IPS-15b (cell line): ENCODE data around the gene MIPEP.

Source experiments
- H3K27me3 ChIP-seq: one replicate; pipeline ENCODE4 v1.6.1; 2013; ENCODE audit warnings: low read length; ENCODE audit not compliant: control insufficient read depth, insufficient read depth
- H3K36me3 ChIP-seq: one replicate; pipeline ENCODE4 v1.6.1; 2013; ENCODE audit warnings: low read length; ENCODE audit not compliant: control insufficient read depth, insufficient read depth
- H3K4me1 ChIP-seq: one replicate; pipeline ENCODE4 v1.6.1; 2013; ENCODE audit warnings: mild to moderate bottlenecking, low read length; ENCODE audit not compliant: control insufficient read depth, insufficient read depth
- H3K4me3 ChIP-seq: one replicate; pipeline ENCODE4 v1.5.1; 2013; ENCODE audit warnings: low read depth, low read length
- H3K9ac ChIP-seq: one replicate; pipeline ENCODE4 v1.6.1; 2013; ENCODE audit warnings: low read depth, mild to moderate bottlenecking, low read length
- H3K9me3 ChIP-seq: one replicate; pipeline ENCODE4 v1.6.1; 2013; ENCODE audit warnings: mild to moderate bottlenecking, low read length; ENCODE audit not compliant: control insufficient read depth, insufficient read depth

MIPEP gene

DNA sequence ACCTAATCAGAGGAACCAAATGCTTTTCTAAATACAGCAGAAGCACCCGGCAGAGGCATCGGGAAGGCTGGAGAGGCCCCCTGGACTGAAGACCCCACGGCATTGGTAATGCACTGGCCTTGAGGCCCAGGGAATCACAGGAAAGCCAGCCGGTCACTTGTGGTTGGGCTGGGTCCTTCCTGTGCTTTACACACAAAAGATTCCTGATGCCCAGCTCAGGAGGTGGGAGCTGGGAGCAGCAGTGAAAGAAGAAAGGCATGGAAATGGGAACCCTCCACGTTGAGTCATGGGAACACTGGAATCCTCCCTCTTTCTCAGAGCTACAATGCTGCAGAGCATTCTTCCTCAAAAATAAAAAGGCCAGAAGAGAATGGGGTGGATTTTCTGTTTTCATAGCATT, 192.6 kb downstream of the MIPEP start:
- Histone ChIP-seq H3K36me3 (no peaks in the 10 kb centered on the region), H3K9me3 (no peaks in the 10 kb centered on the region), H3K9ac (no peak overlapping the region), H3K27me3 (no peaks in the 10 kb centered on the region), H3K4me1 (peaks cover 10% of the 10 kb centered on the region), H3K4me3 (peak overlapping the region; percentile 18)

GRCh38 chr13:23695711-23696464, 193.3 kb downstream of the MIPEP start:
- Histone ChIP-seq H3K4me3 (peak overlapping the region; percentile 18), H3K9me3 (no peaks in the 10 kb centered on the region), H3K36me3 (no peaks in the 10 kb centered on the region), H3K9ac (no peak overlapping the region), H3K27me3 (no peaks in the 10 kb centered on the region), H3K4me1 (peaks cover 10% of the 10 kb centered on the region)

DNA sequence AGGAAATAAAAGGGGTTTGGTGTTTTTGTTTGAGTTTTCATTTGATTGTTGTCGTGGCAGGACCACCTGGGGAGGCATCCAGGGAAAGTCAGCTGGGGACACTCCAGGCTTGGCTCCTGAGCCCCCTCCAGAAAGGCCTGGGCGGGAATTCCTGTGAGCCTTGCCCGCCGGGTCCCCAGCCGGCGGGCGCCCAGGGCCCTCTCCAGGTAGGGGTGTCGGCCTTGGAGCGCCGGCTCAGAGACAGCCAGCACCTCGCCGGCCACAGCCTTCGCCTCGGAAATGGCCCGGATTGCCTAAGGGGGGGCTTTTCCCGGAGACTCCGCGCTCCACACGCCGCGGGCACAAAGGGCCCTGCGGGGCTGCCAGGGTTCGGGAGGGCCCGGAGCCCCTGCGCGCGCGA, 194.0 kb downstream of the MIPEP start:
- Histone ChIP-seq H3K4me3 (no peak overlapping the region), H3K9ac (no peak overlapping the region), H3K9me3 (no peaks in the 10 kb centered on the region), H3K27me3 (no peaks in the 10 kb centered on the region), H3K36me3 (no peaks in the 10 kb centered on the region), H3K4me1 (peaks cover 10% of the 10 kb centered on the region)

- no peaks in the 10 kb centered on the region for H3K36me3 ChIP-seq
- no peaks in the 10 kb centered on the region for H3K9me3 ChIP-seq
- peaks cover 10% of the 10 kb centered on the region for H3K4me1 ChIP-seq
- H3K4me3 ChIP-seq: no peak overlapping the region
- no peaks in the 10 kb centered on the region for H3K27me3 ChIP-seq
- H3K9ac ChIP-seq: no peak overlapping the region
These were observed 196.4 kb downstream of the MIPEP start for GRCh38 chr13:23692816-23693215.

GRCh38 chr13:23690668-23691067, 198.5 kb downstream of the MIPEP start:
- Histone ChIP-seq H3K27me3 (no peaks in the 10 kb centered on the region), H3K9me3 (no peaks in the 10 kb centered on the region), H3K4me3 (no peak overlapping the region), H3K36me3 (no peaks in the 10 kb centered on the region), H3K4me1 (peaks cover 2% of the 10 kb centered on the region), H3K9ac (no peak overlapping the region)

GRCh38 chr13:23688336-23688735, 200.9 kb downstream of the MIPEP start:
- no peaks in the 10 kb centered on the region for H3K36me3 ChIP-seq
- peaks cover 5% of the 10 kb centered on the region for H3K9me3 ChIP-seq
- no peak overlapping the region for H3K9ac ChIP-seq
- no peaks in the 10 kb centered on the region for H3K27me3 ChIP-seq
- H3K4me3 ChIP-seq: no peak overlapping the region
- H3K4me1 ChIP-seq: no peaks in the 10 kb centered on the region

- H3K36me3 ChIP-seq: no peaks in the 10 kb centered on the region
- H3K4me1 ChIP-seq: no peaks in the 10 kb centered on the region
- no peaks in the 10 kb centered on the region for H3K27me3 ChIP-seq
- peaks cover 5% of the 10 kb centered on the region for H3K9me3 ChIP-seq
- no peak overlapping the region for H3K4me3 ChIP-seq
- no peak overlapping the region for H3K9ac ChIP-seq
These were observed 201.6 kb downstream of the MIPEP start for GRCh38 chr13:23687614-23688013.

DNA sequence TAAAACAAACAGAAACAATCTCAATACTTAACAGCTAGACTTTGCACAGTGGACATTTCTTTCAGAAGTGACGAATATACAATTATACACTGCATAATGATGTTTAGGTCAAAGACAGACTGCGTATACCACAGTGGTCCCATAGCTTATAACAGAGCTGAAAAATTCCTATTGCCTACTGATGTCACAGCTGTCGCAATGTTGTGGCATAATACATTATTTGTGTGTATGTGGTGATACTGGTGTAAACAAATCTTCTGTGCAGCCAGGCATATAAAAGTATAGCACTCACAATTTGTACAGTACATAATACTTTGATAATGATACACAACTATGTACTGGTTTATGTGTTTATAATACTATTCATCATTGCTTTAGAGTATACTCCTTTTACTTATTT, 202.3 kb downstream of the MIPEP start:
- H3K4me3 ChIP-seq: no peak overlapping the region
- peaks cover 5% of the 10 kb centered on the region for H3K9me3 ChIP-seq
- no peak overlapping the region for H3K9ac ChIP-seq
- no peaks in the 10 kb centered on the region for H3K36me3 ChIP-seq
- no peaks in the 10 kb centered on the region for H3K4me1 ChIP-seq
- H3K27me3 ChIP-seq: no peaks in the 10 kb centered on the region

DNA sequence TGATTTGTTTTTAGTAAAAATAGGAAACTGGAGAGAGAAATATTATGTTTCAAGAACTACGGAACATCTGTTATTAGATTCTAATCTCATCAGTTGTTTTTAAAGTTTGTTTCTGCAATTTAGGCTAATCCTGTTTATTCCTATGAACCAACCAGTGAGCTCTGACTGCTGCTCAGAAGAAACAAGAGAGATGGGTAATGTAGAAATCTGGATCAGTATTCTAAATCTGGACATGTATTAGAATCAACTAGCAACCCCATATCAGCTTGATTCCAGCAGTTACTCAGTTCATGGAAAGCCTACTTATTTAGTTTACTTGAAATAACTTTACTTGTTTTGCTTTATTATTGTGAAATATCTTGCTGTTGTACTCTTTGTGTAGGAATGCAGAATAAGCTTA, 203.8 kb downstream of the MIPEP start:
- Histone ChIP-seq H3K27me3 (no peaks in the 10 kb centered on the region), H3K4me3 (no peak overlapping the region), H3K36me3 (no peaks in the 10 kb centered on the region), H3K4me1 (no peaks in the 10 kb centered on the region), H3K9me3 (peaks cover 5% of the 10 kb centered on the region), H3K9ac (no peak overlapping the region)

- peaks cover 5% of the 10 kb centered on the region for H3K9me3 ChIP-seq
These were observed 204.6 kb downstream of the MIPEP start for GRCh38 chr13:23684647-23685046.

DNA sequence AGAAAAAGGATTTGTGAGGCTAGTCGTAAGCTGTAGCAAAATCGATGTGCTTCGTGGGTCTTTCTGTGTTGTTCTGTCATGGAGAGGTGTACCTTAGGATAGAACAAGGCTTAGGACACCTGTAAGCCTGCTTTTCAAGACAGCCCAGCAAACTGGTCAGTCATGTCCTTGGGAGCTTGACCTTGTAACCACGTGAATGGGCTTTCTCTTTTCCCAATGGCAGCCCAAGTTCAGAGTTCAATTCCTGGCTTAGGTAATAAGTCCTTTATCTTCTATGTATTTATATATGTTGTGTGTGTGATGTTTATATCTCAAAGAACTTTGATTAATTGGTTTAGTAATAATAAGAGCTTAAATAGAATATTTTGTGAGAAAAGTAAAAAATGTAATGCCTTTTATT, 206.1 kb downstream of the MIPEP start:
- no peak overlapping the region for H3K9ac ChIP-seq
- H3K36me3 ChIP-seq: no peaks in the 10 kb centered on the region
- H3K4me3 ChIP-seq: no peak overlapping the region
- no peaks in the 10 kb centered on the region for H3K27me3 ChIP-seq
- H3K9me3 ChIP-seq: peaks cover 5% of the 10 kb centered on the region
- H3K4me1 ChIP-seq: no peaks in the 10 kb centered on the region

More at GRCh38 chr13:23684647-23685046, 204.6 kb downstream of the MIPEP start:
- no peak overlapping the region for H3K4me3 ChIP-seq
- H3K27me3 ChIP-seq: no peaks in the 10 kb centered on the region
- H3K4me1 ChIP-seq: no peaks in the 10 kb centered on the region
- H3K9ac ChIP-seq: no peak overlapping the region
- no peaks in the 10 kb centered on the region for H3K36me3 ChIP-seq

DNA sequence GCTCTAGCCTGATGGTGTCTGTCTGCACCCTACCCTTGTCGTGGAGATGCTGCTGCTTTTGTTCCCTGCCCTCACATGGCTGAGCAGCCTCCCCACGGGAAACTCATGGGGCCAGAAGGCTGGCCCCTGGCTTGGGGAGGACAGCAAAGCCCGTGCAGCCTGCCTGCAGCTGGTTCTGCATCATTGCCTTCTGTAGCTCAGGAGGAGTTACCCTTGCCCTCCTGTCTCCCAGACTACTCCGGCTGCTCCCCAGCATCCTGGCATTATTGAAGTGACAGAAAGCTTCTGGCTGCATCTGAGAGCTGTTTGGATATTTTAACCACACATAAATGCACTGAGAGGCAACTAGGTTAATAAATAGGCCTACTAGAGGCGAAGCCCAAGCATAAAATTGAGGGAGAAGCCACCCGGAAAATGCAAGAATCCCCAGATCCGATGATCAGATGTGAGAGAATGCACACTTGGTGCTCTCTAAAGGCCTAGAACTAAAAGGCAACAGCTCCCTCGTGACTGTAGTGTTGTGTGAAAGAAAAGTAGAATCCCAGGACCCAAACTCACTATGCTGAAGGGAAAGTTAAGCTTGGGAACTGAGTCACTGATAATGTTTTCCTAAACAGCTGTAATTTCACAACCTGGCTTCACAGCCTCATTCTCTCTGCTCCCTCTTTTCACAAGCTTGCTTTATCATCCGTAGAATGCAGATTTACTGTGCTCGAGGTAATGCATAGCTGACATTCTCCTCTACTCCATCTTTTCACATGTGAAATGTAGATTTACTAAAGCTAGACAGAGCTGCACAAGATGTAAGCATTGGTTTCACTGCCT, 208.1 kb downstream of the MIPEP start:
- H3K4me1 ChIP-seq: no peaks in the 10 kb centered on the region
- H3K9ac ChIP-seq: no peak overlapping the region
- no peak overlapping the region for H3K4me3 ChIP-seq
- H3K9me3 ChIP-seq: peaks cover 5% of the 10 kb centered on the region
- H3K27me3 ChIP-seq: no peaks in the 10 kb centered on the region
- H3K36me3 ChIP-seq: no peaks in the 10 kb centered on the region
